ENCODE measurements around the gene PMVK. TPM values are rescaled to one million over a fixed set of nuclear protein-coding genes. Genes with fewer than 3 reads are reported as not detected.
"Not testable (repeated sequence)": the region's sequence is repeated elsewhere in the genome, so short reads cannot be mapped to it uniquely, and the experiment has no call there.

The PMVK gene
- polyA plus RNA-seq, 10 donors = 21.6 to 35.4 (median 26.8) TPM

DNA sequence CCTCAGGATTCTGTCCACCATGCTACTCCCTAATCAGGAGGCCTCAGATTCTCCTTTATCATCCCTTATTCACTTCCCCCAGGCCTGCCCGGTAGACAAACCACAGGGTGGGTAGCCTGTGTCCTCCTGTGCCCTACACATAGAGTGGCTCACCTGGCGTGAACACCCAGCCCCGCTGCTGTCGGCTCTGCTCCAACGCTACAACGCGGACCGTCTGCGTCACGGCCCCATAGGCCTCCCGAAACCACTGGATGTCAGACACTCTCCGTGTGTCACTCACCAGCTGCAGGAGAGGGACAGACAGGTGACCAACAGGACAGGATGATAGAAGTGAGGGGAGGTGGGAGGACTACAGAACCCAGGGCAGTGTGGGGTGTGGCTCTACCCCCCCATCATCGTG, 10.3 kb downstream of the PMVK start:
- no peak for DNase-seq

DNA sequence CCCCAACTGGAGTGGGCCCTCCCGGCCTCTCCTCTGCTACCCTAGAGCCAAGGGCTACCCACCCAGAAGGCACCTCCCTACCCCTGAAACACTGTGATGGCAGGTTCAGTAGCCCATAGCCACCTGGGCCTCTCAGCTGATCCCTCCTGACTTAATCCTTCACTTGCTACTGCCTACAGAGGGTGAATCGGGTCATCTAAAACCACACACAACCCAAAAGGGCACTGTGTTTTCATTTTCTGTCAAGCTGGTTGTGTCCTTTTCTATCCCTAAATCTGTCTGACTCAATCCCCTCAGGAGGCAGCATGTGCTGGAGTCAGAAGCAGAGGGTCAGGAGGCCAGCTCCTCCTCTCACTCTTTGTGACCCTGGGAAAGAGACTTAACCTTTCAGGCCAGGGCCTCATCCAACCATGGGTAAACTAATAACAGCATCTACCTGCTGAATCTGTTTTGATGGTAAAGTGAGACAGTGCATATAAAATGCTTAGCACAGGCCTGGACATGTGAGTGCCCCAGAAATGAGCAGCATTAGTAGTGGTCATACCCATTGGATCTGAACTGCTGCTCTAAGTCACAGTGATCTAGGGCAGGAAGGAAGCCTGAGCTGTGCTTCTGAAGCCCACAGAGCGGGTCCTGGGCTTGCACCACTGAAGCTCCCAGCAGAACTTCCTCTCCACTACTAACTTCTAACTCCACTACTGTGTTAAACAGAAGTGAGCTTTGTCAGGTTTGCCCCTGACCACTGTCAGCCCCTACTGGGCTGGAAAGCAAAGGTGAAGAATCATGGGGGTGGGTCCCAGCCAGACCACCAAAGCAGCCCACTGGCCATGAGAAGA, 11.0 kb downstream of the PMVK start:
- no peak for DNase-seq

DNA sequence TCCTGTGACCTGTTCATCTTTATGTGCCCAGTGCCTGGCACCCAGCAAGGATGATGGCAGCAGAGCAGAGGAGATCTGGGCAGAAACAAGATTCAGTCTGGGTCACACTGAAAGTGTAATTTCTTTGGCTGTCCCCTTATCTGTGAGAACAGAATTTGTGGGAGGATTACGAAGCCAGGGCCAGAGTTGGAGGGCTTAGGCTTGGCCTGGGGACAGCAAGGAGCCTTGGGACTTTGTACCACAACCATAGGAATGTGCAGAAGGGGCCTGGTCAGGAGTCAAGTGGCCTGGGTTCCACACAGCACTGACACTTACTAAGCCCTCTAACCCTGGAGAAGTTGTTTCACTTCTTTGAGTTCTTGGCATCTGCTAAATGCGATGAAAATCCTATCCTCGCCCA, 12.8 kb downstream of the PMVK start:
- DNase-seq = no peak

DNA sequence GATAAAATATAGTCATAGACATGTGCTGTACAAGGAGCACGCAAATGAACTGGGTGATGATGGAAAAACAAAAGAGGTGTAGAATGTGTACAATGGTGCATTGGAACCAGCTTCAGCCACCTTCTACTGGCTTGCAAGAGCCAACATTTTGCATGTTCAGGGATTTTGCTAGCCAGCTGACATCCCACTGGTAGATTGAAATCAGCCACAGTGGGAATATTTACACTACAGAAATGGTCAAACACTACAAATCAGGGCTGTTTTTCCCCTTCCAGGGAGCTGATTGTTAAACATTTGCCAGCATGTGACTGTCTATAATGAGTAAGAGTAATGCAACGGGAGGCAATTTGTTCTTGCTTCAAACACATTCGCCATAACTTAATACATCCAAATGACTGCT, 23.2 kb downstream of the PMVK start:
- DNase-seq = no peak

DNA sequence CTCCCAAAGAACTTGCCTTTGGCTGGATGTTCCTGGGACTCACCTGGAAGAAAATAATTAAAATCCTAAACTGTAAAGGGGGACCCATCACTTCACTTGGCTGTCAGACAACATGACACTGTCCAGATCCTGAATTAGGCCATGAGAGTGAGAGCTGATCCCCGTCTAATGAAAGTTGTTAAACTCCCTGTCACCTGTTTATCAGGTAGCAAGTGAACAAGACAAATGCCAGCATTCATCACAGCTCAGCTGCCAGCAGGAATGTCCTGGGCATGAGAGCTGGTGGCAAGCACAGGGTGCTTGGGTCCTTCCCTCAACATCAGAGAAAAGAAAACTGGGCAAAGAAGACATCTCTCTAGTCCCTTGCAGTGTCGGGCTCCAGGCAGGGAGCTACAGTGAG, 23.8 kb downstream of the PMVK start:
- DNase-seq = no peak

DNA sequence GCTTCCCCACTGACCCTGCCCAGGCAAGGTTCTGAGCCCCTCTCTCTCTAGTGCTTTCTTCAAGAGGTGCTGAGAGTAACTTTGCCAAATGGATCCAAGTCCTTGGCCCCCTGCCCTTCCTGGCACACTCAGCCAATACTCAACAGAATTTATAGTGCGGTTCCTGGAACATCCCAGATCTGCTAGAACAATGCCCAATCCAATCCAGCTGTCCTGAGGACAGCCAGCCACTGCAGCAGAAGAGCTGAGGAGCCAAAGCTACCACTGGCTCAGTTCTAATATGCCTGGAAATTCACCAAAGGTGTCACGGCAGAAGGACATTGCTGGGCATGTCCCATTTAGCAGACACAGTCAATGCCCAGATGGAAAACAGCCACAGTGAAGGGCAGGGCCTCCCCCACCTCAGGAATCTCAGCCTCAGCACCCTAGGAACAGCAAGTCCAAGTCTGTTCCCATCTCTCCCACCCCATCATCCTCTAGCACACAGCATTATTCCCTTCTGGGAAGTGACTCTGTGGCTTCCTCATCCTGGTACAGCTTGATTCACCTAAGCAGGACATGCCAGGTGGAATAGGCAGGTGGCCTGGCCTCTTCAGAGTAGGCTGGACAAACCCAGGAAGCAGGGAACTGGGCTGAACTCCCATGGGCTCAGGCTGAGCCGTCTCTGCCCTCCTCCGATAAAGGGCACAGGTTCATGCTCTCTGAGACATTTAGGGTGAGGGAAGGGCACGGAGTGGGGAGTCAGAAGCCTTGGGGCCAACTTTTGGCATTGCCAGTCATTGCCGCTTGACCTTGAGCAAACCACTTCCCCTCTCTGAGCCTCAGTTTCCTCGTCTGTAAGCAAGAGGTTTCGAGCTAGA, 24.6 kb downstream of the PMVK start:
- DNase-seq = no peak

DNA sequence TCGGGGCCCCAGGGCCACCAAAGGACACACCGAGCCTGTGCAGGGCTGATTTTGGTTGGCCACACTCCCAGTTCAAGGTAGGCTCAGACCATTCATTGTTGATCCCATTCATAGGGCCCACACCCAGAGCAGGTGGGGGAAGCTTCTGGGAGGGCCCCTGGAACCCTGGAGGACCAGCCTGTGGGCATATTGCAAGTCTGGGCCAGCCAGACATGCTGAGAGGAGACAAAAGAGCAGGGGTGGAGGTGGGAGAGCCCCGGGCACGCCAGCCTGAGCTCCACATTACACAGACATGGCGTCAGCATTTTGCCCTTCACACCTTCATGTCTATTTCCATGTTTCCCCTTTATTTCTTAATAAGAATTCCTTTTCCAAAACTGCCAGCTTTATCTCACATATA, 25.7 kb downstream of the PMVK start:
- no peak for DNase-seq

DNA sequence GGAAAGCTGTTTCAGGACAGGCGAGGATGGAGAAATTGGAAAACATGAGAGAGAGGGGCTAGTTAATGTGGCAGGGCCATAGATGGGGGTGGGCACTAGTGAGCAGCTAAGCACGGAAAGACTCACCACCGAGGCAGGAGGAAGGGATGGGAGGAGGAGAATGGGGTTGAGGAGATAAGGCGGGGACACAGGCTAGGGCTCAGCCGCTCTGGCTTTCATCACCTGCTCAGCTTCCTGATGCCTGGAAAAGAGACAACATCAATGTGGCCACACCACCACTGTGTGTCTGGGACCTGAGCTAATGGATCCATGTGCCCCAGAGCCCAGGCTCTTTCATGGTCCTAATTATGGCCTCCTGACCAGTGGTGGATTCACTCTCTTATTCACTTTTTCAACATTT, 27.6 kb downstream of the PMVK start:
- no peak for DNase-seq

DNA sequence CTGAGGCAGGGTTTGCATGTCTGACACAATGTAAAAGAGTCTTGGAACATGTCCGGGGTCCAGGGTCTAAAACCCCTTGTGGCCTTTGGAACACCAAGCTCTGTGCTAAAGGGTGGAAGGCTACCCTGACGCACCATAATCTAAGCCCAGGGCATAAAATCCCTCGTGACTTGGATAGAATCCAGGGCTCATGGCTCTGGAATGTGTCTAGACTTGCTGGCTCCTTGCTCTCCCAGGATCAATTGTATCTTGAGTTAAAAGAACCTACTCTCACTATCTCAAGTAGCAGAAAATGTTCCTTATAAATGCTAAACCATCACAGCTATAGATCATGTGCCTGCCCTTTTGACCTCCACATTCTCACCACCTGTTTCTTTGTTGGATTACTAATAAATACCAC, 28.4 kb downstream of the PMVK start:
- not testable (repeated sequence) for DNase-seq

DNA sequence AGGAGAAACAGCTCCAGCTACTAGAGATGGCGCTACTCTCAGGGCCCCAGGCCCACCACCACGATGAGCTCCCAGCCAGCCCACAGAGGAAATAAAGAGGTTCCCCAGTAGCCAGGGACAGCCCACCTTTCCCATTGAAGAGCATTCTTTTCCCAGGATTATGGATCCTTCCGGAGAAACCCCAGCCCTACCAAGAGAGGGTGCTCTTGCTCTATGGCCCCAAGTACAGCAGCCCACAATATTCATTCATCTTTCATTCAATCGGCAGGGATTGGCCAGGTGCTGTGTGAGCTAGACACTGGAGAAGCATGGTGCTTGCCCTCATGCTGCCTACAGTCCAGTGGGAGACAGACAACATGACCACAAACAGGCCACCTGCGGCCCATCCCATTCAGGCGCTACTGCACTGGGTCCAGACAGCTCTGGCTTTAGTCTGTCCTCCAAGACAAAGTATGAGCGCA, 29.9 kb downstream of the PMVK start:
- DNase-seq = no peak

DNA sequence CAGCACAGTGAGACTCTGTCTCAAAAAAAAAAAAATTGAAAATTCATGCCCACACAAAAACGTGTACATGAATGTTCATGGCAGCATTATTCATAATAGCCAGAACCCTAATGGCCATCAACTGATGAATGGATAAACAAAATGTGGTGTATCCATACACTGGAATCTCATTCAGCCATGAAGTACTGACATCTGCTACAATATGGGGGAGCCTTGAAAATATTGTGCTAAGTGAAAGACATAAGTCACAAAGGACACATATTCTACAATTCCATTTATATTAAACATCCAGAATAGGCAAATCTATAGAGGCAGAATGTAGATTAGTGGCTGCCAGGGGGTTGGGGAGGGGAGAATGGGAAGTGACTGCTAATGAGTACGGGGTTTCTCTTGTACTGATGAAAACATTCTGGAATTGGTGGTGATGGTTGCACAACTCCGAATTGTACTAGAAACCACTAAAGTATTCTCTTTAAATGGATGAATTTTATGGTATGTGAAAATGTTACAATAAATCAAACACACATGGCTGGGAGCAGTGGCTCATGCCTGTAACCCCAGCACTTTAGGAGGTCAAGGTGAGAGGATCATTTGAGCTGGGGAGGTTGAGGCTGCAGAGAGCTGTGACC, 33.5 kb downstream of the PMVK start:
- DNase-seq = no peak

DNA sequence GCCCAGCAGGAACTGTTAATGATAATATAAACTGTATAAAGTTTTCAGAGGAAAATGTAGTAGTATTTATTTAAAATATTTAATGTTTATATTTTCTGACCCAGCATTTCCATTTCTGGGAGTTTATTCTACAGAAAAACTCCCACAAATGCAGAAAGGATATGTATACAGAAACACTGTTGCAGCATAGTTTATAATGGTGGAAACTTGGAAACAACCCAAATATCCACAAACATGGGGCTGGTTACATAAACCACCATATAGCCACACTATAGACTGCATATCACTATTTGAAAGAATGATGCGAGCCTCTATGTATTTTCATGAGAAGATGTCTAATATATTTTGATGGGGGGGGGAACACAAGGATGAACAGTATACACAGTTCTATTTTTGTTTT, 34.9 kb downstream of the PMVK start:
- no peak for DNase-seq

DNA sequence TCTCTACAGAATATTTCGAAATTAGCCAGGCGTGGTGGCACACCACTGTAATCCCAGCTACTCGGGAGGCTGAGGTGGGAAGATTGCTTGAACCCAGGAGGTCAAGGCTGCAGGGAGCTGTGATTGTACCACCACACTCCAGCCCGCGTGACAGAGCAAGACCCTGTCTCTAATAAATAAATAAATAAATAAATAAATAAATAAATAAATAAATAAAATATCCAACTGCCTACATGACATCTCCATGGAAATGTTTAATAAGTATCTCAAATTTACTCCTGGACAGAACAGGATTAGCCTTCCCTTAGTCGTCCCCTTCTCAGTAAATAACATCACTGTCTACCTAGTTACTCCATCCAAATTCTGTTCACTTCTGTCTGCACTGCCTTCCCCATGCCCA, 37.5 kb downstream of the PMVK start:
- no peak for DNase-seq

DNA sequence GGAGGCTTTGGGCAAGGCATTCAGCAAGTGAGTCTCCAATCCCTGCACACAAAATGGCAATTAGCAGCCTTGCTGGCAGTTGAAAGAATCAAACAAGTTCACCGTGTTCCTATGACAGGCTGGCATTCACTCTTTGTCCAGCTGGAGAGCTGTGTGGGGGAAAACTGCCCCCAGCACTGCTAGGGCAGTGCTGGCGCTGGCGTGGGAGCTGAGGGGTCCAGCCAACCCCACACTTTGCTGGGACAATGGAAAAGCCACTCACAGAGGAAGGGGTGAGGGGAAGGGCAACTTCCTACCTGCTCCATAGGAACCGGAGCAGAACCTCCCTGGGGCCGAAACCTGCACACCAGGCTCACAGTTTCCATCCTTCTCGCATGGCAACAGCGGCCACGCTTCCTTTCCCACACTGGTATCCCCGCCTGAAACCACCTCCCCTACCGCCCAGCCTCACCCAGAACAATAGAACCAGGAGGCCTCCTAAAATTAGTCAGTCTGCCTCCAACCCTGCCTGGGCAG, 39.7 kb downstream of the PMVK start:
- no peak for DNase-seq

DNA sequence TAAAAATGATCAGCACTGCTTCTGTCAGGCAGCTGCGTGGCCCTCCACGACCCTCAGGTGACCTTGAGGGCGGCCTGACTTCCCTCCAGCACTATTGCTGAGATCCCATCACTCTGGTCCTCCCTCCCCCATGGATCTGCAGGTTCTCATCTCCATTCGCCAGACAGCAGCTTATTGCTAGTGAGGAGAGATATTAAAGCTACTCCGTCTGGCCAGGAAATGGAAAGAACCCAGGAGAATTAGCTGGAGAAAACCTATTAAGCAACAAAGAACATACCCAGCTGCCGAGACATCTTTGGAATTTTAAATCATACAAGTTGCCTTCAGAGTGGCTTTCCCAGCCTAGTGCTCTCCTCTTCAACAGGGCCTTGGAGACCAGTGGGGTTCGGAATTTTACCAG, 40.7 kb downstream of the PMVK start:
- peak in 1 of 3 donors; percentile 30 for DNase-seq

DNA sequence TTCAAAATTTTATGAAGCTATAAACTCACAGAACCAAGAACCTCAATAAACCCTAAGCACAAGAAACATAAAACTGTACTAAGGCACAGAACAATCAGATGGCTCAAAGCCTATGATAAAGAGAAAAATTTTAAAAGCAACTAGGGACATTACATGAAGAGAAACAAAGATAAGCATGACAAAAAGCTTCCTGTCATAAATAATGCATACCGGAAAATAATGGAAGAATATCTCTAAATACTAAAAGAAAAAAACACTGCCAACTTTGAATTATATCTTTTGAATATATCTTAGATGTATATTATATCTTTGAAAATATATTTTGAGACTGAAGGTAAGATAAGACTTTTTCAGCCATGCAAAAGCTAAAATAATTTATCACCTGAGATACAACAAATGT, 45.1 kb downstream of the PMVK start:
- no peak for DNase-seq

DNA sequence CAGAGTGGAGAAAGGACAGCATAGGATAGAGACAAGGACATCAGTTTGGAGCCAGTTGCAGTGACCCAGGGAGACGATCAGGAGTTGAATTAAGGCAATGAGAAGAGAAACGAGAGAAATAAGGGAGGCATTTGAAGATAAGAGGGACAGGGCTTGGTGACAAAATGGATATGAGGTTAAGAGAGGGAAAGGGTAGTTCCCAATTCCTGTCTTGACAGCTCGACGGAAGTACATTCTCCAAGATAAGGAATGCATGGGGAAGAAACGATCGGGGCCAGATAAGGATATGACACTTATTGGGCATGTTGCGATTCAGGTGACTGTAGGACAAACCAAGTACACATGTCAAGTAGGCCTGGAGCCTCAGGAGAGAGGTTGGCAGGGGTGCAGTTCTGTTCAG, 47.8 kb downstream of the PMVK start:
- DNase-seq = no peak

DNA sequence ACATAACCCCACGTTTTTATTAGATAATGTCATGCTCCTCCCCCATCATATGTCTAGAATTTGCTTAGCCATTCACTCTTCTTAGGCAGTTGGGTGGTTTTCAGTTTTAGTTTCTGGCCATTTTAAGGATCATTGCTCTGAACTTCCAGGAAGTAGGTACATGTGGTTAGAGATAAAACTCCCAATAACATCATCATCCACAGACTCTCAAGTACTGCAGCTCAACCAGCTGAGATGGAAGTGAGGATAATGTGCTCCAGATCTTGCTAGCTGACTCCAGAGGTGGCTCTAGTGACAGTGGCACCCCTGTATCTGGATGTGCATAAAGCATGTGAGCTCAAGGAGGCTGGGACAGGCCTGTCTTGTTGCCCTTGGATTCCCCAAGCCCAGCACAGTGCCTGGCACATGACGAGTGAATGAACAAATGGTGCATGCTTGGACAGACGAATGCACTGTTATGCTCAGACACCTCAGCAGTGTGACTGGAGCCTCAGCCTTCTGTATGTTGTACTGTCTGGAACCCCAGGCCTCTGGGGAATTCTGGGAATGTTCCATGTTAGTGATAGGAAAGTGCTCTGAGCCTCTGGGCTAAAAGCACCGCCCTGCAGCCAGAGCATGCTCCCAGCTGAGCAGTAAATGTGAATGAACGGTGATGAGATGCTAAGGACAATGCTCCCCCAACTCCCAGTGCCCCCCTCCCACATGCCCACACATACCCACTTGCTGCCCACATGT, 50.1 kb downstream of the PMVK start:
- DNase-seq = no peak

DNA sequence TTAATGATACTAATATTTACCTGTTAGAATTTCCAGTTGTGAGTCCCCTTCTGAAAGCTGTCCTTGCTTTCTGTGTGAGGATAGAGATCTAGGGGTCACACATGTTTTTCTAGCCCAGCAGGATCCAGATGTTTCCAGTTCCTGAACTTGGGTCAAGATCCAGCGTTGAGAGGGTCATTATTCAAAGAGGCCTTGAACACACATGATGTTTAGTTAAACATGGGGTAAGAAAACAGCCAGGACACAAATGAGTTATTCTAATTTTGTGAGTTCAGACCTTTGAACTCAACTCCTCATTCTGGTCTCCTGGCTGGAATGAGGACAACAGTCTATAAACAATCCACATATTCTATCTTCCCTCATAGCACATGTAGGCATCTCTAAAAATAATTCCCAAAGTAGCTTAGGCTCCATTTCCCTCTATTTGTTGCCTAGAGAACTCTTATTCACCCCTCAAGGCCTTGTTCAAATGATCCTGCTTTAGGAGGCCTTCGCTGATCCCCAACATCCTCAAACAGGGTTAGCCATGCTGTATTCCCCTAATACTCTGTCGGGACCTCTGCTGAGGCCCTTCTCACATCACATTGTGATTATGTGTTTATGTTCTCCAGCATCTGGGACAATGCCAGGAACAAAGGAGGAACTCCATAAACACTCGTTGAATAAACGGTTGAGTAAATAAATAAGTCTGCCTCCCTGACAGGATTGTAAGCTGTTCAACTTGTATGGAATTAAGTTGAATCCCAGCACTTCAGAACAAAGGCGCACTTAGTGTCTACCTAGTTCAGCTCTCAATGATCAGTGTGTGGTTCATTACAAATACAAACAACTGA, 51.4 kb downstream of the PMVK start:
- DNase-seq = peak in 1 of 3 donors; percentile 31

Measured in muscle of back (tissue), 11 donors.